Esophagus squamous epithelium (tissue), 5 donors: ENCODE results near the gene SLC22A3. TPM values are rescaled to one million over a fixed set of nuclear protein-coding genes. Genes with fewer than 3 reads are reported as not detected.

Source experiments
- DNase-seq: peaks from one replicate; lab custom pipeline; 2025; lab: John Stamatoyannopoulos, UW
- H3K27ac ChIP-seq, 4 donors: fragments of 200-600 bp; sonication (generic); one replicate each; pipeline ENCODE4 v1.5.1; 2016 to 2019; ENCODE audit warnings: mild to moderate bottlenecking in 1 of 4
- H3K27me3 ChIP-seq, 4 donors: fragments of 200-600 bp; sonication (generic); 1 replicate in 3 of 4; 2 replicates in 1 of 4; pipeline versions ENCODE4 v1.5.1 to v1.6.0; 2017 to 2021; ENCODE audit warnings: antibody characterized with exemption in 1 of 4
- H3K36me3 ChIP-seq, 3 donors: fragments of 200-600 bp; sonication (generic); one replicate each; pipeline ENCODE4 v1.5.1; 2016 to 2019
- H3K4me1 ChIP-seq, 3 donors: fragments of 200-600 bp; sonication (generic); one replicate each; pipeline ENCODE4 v1.5.1; 2017 to 2019
- H3K4me3 ChIP-seq, 4 donors: fragments of 200-600 bp; sonication (generic); 1 replicate in 3 of 4; 2 replicates in 1 of 4; pipeline ENCODE4 v1.5.1; 2016 to 2019; ENCODE audit warnings: mild to moderate bottlenecking in 2 of 4, moderate library complexity in 1 of 4
- H3K9me3 ChIP-seq, 3 donors: fragments of 200-600 bp; sonication (generic); one replicate each; pipeline ENCODE4 v1.5.1; 2016 to 2019
- POLR2A ChIP-seq, 4 donors: fragments of 450-650 bp; IDR thresholded peaks; one replicate each; pipeline ENCODE4 v1.6.1; 2017; ENCODE audit warnings: antibody characterized with exemption in 4 of 4, mild to moderate bottlenecking in 4 of 4, moderate library complexity in 3 of 4
- WGBS, 2 donors: methylation state at CpG; one replicate each; pipeline ENCODE4 v1.1.5; 2018; 5-methylcytosine and 5-hydroxymethylcytosine counted together
- intact Hi-C: fragments of 100-400 bp; cut with DNase I; formaldehyde crosslinking; loops from one replicate; pipeline ENCODE4 v1.15.0; 2022
- total RNA-seq, 4 donors: library from RNA; depleted of rRNA; stranded (reverse); fragments of >200 nt; gene quantifications; one replicate each; pipeline ENCODE4 v1.1.0, GENCODE V29; 2016
- TF ChIP-seq, protein P1 (sequence below), 6 experiments: fragments of 450-650 bp in 4 of 6; fragments of 200-600 bp in 2 of 6; sonication (generic) in 2 of 6; IDR thresholded peaks; one replicate each; pipeline ENCODE4 v1.5.1; 2016 to 2019; ENCODE audit warnings: antibody characterized with exemption in 6 of 6, mild to moderate bottlenecking in 4 of 6, moderate library complexity in 4 of 6
- donor health status: DM: yes; HTN: yes; CAD: no.

The SLC22A3 gene
- total RNA-seq, 4 donors from 2014 or later: 5.5 to 14.2 (median 12.0) TPM

GRCh38 chr6:160316261-160316660 is 31.9 kb upstream of the SLC22A3 start:
- no peak overlapping the region for H3K27ac ChIP-seq
- no peak for DNase-seq
- H3K36me3 ChIP-seq: no peaks in the 10 kb centered on the region
- no peak overlapping the region for H3K4me3 ChIP-seq
- H3K9me3 ChIP-seq: peaks cover 0 to 28% (median 2%) of the 10 kb centered on the region in 3 donors
- TF ChIP-seq, protein P1, sequence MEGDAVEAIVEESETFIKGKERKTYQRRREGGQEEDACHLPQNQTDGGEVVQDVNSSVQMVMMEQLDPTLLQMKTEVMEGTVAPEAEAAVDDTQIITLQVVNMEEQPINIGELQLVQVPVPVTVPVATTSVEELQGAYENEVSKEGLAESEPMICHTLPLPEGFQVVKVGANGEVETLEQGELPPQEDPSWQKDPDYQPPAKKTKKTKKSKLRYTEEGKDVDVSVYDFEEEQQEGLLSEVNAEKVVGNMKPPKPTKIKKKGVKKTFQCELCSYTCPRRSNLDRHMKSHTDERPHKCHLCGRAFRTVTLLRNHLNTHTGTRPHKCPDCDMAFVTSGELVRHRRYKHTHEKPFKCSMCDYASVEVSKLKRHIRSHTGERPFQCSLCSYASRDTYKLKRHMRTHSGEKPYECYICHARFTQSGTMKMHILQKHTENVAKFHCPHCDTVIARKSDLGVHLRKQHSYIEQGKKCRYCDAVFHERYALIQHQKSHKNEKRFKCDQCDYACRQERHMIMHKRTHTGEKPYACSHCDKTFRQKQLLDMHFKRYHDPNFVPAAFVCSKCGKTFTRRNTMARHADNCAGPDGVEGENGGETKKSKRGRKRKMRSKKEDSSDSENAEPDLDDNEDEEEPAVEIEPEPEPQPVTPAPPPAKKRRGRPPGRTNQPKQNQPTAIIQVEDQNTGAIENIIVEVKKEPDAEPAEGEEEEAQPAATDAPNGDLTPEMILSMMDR (IDR thresholded peaks at IDR 0.05): no peak
- no peak for TF ChIP-seq POLR2A (IDR thresholded peaks at IDR 0.05)
- H3K27me3 ChIP-seq: no peaks in the 10 kb centered on the region
- H3K4me1 ChIP-seq: no peaks in the 10 kb centered on the region
- intact Hi-C loops: no loop called here

GRCh38 chr6:160319246-160319645 is 28.9 kb upstream of the SLC22A3 start:
- no peaks in the 10 kb centered on the region for H3K36me3 ChIP-seq
- no peaks in the 10 kb centered on the region for H3K27me3 ChIP-seq
- 78 to 87% methylated on average over 1 of the region's 1 CpG for WGBS, 2 donors
- no peak for DNase-seq
- H3K27ac ChIP-seq: no peak overlapping the region
- no peaks in the 10 kb centered on the region for H3K4me1 ChIP-seq
- no peak overlapping the region for H3K4me3 ChIP-seq
- H3K9me3 ChIP-seq: peaks cover 0 to 15% (median 0%) of the 10 kb centered on the region in 3 donors
- intact Hi-C loops: no loop called here
- TF ChIP-seq, protein P1 (IDR thresholded peaks at IDR 0.05): no peak
- TF ChIP-seq POLR2A (IDR thresholded peaks at IDR 0.05): no peak

DNA sequence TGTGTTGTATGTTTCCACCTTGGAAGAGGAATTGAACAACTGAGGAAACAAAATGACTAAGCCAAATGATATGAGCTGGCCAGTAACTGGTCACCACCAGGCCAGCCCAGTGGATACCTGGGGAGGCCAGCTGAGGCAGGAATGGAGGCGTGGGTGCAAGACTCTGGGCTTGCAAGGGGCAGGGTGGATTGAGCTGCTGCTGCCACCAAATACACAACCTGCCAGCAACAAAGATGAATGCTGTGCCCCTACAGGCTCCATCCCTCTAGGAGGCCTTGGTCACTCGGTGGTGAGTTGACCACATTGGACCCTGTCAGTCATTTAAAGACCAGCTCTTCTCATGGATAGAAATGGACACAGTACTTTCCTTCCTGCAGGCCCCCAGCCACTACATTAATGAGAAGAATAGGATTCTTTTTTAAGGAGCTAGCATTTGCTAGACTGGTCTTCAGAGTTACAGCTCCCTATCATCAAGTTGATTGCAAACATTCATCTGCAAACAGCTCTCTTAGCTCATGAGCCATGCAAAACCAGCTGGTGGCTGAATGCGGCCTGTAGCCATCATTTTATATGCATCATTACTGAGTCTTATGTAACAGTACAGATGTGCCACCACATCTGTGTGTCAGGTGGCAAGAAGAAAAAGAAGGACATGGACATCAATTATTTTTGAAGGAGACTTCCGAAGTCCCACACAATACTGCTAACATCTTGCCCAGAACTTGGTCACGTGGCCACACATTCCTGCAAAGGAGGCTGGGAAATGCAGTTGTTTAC is 26.3 kb upstream of the SLC22A3 start:
- Histone ChIP-seq H3K36me3 (no peaks in the 10 kb centered on the region), H3K4me3 (no peak overlapping the region), H3K27me3 (no peaks in the 10 kb centered on the region), H3K27ac (no peak overlapping the region), H3K9me3 (peaks cover 0 to 13% (median 0%) of the 10 kb centered on the region in 3 donors), H3K4me1 (no peaks in the 10 kb centered on the region)
- 79 to 83% methylated on average over 4 to 5 of the region's 5 CpGs for WGBS, 2 donors
- no peak for DNase-seq
- intact Hi-C loops: no loop called here
- TF ChIP-seq POLR2A (IDR thresholded peaks at IDR 0.05): no peak
- TF ChIP-seq, protein P1 (IDR thresholded peaks at IDR 0.05): no peak

- intact Hi-C loops: no loop called here
- WGBS, 2 donors: 87% methylated on average over 2 to 3 of the region's 3 CpGs
- Histone ChIP-seq H3K4me1 (no peaks in the 10 kb centered on the region), H3K4me3 (no peak overlapping the region), H3K27ac (no peak overlapping the region), H3K27me3 (no peaks in the 10 kb centered on the region), H3K9me3 (no peaks in the 10 kb centered on the region), H3K36me3 (no peaks in the 10 kb centered on the region)
- no peak for DNase-seq
- TF ChIP-seq, protein P1 (IDR thresholded peaks at IDR 0.05): no peak
- TF ChIP-seq POLR2A (IDR thresholded peaks at IDR 0.05): no peak
Measured at GRCh38 chr6:160327981-160328380, 20.2 kb upstream of the SLC22A3 start.

DNA sequence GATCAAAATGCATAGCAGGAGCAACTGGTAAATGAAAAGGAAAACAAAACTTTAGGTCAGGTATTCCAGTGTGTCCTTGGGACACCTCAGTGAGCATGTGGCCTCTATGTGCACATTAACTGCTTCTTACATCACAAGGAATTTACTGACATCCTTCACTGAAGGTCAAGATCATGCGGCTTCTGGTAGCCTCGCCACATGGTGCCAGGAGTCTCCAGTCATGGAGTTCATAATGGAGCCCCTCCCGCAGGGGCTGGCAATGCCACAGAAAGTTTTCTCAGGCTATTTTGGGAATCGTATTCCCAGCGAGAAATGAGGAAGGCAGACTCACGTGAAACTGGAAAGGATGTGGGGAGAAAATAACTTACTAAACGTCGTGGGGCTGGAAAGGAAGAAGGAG is 19.7 kb upstream of the SLC22A3 start:
- no peak overlapping the region for H3K4me3 ChIP-seq
- no peak overlapping the region for H3K27ac ChIP-seq
- H3K4me1 ChIP-seq: no peaks in the 10 kb centered on the region
- no peaks in the 10 kb centered on the region for H3K9me3 ChIP-seq
- H3K36me3 ChIP-seq: no peaks in the 10 kb centered on the region
- intact Hi-C loops: no loop called here
- no peak for DNase-seq
- 67 to 76% methylated on average over 8 of the region's 8 CpGs for WGBS, 2 donors
- no peaks in the 10 kb centered on the region for H3K27me3 ChIP-seq
- TF ChIP-seq, protein P1 (IDR thresholded peaks at IDR 0.05): no peak
- TF ChIP-seq POLR2A (IDR thresholded peaks at IDR 0.05): no peak
